Neural progenitor cell (in vitro differentiated cells): ENCODE data around the gene LAYN. TPM values are rescaled to one million over a fixed set of nuclear protein-coding genes. Genes with fewer than 3 reads are reported as not detected.
A peak's percentile ranks its signal among the peaks of the same experiment; 100 is the strongest.

ENCODE experiments used
- DNase-seq: peaks from one replicate; pipeline ENCODE4 v3.0.0-alpha.2; 2016; ENCODE audit warnings: low spot score
- H2AFZ ChIP-seq: fragments of 200-600 bp; sonication (generic); replicated peaks from 2 replicates; pipeline ENCODE4 v1.6.1; 2016; ENCODE audit warnings: antibody characterized with exemption
- H3F3A ChIP-seq: fragments of 200-600 bp; sonication (generic); 2 replicates; pipeline ENCODE4 v1.6.1; 2016; ENCODE audit warnings: antibody characterized with exemption, low read depth
- H3K27ac ChIP-seq: fragments of 200-600 bp; sonication (generic); 2 replicates; pipeline ENCODE4 v1.5.1; 2016; ENCODE audit warnings: mild to moderate bottlenecking
- H3K27me3 ChIP-seq: fragments of 200-600 bp; sonication (generic); 2 replicates; pipeline ENCODE4 v1.6.1; 2016; ENCODE audit warnings: mild to moderate bottlenecking, moderate library complexity
- H3K36me3 ChIP-seq: fragments of 200-600 bp; sonication (generic); 2 replicates; pipeline ENCODE4 v1.5.1; 2016
- H3K4me1 ChIP-seq: fragments of 200-600 bp; sonication (generic); 2 replicates; pipeline ENCODE4 v1.6.1; 2016; ENCODE audit warnings: mixed run types
- H3K4me2 ChIP-seq: fragments of 200-600 bp; sonication (generic); 2 replicates; pipeline ENCODE4 v1.6.1; 2016
- H3K4me3 ChIP-seq: fragments of 200-600 bp; sonication (generic); 2 replicates; pipeline ENCODE4 v1.5.1; 2016
- H3K79me2 ChIP-seq: fragments of 200-600 bp; sonication (generic); 2 replicates; pipeline ENCODE4 v1.6.1; 2016; ENCODE audit warnings: low read depth
- H3K9ac ChIP-seq: fragments of 200-600 bp; sonication (generic); 2 replicates; pipeline ENCODE4 v1.6.1; 2016
- H3K9me3 ChIP-seq: fragments of 200-600 bp; sonication (generic); 2 replicates; pipeline ENCODE4 v1.5.1; 2016; ENCODE audit warnings: low read depth
- H4K20me1 ChIP-seq: fragments of 200-600 bp; sonication (generic); 2 replicates; pipeline ENCODE4 v1.6.1; 2016; ENCODE audit warnings: low read depth
- H3K27ac Mint-ChIP-seq: 3 replicates; pipeline ENCODE4 v1.8.0; 2021; ENCODE audit warnings: mixed read lengths
- H3K27me3 Mint-ChIP-seq: 2 replicates; pipeline ENCODE4 v1.8.0; 2022; ENCODE audit warnings: low read depth, mild to moderate bottlenecking, inconsistent platforms, moderate library complexity, mixed read lengths; ENCODE audit not compliant: insufficient read depth
- H3K36me3 Mint-ChIP-seq: 3 replicates; pipeline ENCODE4 v1.8.0; 2021; ENCODE audit warnings: mixed read lengths
- H3K4me1 Mint-ChIP-seq: 3 replicates; pipeline ENCODE4 v1.8.0; 2021; ENCODE audit warnings: mixed read lengths
- H3K4me3 Mint-ChIP-seq: 3 replicates; pipeline ENCODE4 v1.8.0; 2021; ENCODE audit warnings: mild to moderate bottlenecking, moderate library complexity, mixed read lengths
- H3K9me3 Mint-ChIP-seq: 3 replicates; pipeline ENCODE4 v1.8.0; 2020; ENCODE audit warnings: mixed read lengths
- CTCF ChIP-seq: fragments of 200-600 bp; sonication (generic); IDR thresholded peaks from 2 replicates; pipeline ENCODE4 v1.5.1; 2017; ENCODE audit warnings: antibody characterized with exemption, mild to moderate bottlenecking
- EZH2 ChIP-seq: fragments of 200-600 bp; sonication (generic); IDR thresholded peaks from 2 replicates; pipeline ENCODE4 v1.6.1; 2017; ENCODE audit warnings: antibody characterized with exemption, mild to moderate bottlenecking, moderate library complexity
- EZH2phosphoT487 ChIP-seq: fragments of 200-600 bp; sonication (generic); IDR thresholded peaks from 2 replicates; pipeline ENCODE4 v1.6.1; 2017; ENCODE audit warnings: antibody characterized with exemption
- total RNA-seq: library from RNA; depleted of rRNA; stranded (reverse); fragments of >200 nt; gene quantifications from 2 replicates; pipeline ENCODE4 v1.2.3, GENCODE V29; 2015; ENCODE audit warnings: low replicate concordance

Gene LAYN
- total RNA-seq, 1 donor from 2014 or later: 0.26 TPM

GRCh38 chr11:111531136-111531535 is 9.4 kb upstream of the LAYN start:
- H3K9ac ChIP-seq: no peak overlapping the region
- H3K27me3 ChIP-seq: peaks cover 17% of the 10 kb centered on the region
- no peaks in the 10 kb centered on the region for H3K79me2 ChIP-seq
- no peaks in the 10 kb centered on the region for H3K9me3 ChIP-seq
- no peak overlapping the region for H3K4me3 ChIP-seq
- Mint-ChIP-seq H3K4me3 (no peak overlapping the region), H3K9me3 (no peaks in the 10 kb centered on the region), H3K4me1 (peaks cover 6% of the 10 kb centered on the region), H3K27ac (no peak overlapping the region), H3K27me3 (no peaks in the 10 kb centered on the region), H3K36me3 (no peaks in the 10 kb centered on the region)
- H3K4me1 ChIP-seq: peaks cover 9% of the 10 kb centered on the region
- no peak for TF ChIP-seq CTCF
- TF ChIP-seq EZH2: no peak
- TF ChIP-seq EZH2phosphoT487: no peak
- H3F3A ChIP-seq: no peaks in the 10 kb centered on the region
- no peak overlapping the region for H3K4me2 ChIP-seq
- no peak overlapping the region for H3K27ac ChIP-seq
- H3K36me3 ChIP-seq: no peaks in the 10 kb centered on the region
- no peak for DNase-seq
- H4K20me1 ChIP-seq: no peaks in the 10 kb centered on the region
- no peak overlapping the region for H2AFZ ChIP-seq

GRCh38 chr11:111531687-111532364 is 8.7 kb upstream of the LAYN start:
- Histone ChIP-seq H3K27ac (no peak overlapping the region), H3K4me3 (no peak overlapping the region), H4K20me1 (no peaks in the 10 kb centered on the region), H2AFZ (peak overlapping the region; percentile 1), H3K4me2 (no peak overlapping the region), H3K27me3 (peaks cover 24% of the 10 kb centered on the region), H3K9me3 (no peaks in the 10 kb centered on the region), H3K9ac (no peak overlapping the region), H3K79me2 (no peaks in the 10 kb centered on the region), H3K4me1 (peaks cover 9% of the 10 kb centered on the region), H3K36me3 (no peaks in the 10 kb centered on the region), H3F3A (no peaks in the 10 kb centered on the region)
- Mint-ChIP-seq H3K4me1 (peaks cover 6% of the 10 kb centered on the region), H3K9me3 (no peaks in the 10 kb centered on the region), H3K27me3 (no peaks in the 10 kb centered on the region), H3K36me3 (no peaks in the 10 kb centered on the region), H3K27ac (no peak overlapping the region), H3K4me3 (no peak overlapping the region)
- no peak for DNase-seq
- TF ChIP-seq CTCF: no peak
- TF ChIP-seq EZH2: no peak
- TF ChIP-seq EZH2phosphoT487: no peak

GRCh38 chr11:111532365-111532709 is 8.2 kb upstream of the LAYN start:
- Mint-ChIP-seq H3K4me3 (no peak overlapping the region), H3K4me1 (peaks cover 6% of the 10 kb centered on the region), H3K27ac (no peak overlapping the region), H3K27me3 (peaks cover under 1% of the 10 kb centered on the region), H3K36me3 (no peaks in the 10 kb centered on the region), H3K9me3 (no peaks in the 10 kb centered on the region)
- no peak overlapping the region for H3K9ac ChIP-seq
- DNase-seq: no peak
- H4K20me1 ChIP-seq: no peaks in the 10 kb centered on the region
- TF ChIP-seq CTCF (no peak), EZH2phosphoT487 (no peak), EZH2 (no peak)
- no peaks in the 10 kb centered on the region for H3K36me3 ChIP-seq
- H3K4me2 ChIP-seq: no peak overlapping the region
- H3K27ac ChIP-seq: no peak overlapping the region
- peaks cover 9% of the 10 kb centered on the region for H3K4me1 ChIP-seq
- no peaks in the 10 kb centered on the region for H3K79me2 ChIP-seq
- no peaks in the 10 kb centered on the region for H3K9me3 ChIP-seq
- H3K4me3 ChIP-seq: no peak overlapping the region
- peaks cover 29% of the 10 kb centered on the region for H3K27me3 ChIP-seq
- peak overlapping the region; percentile 1 for H2AFZ ChIP-seq
- H3F3A ChIP-seq: no peaks in the 10 kb centered on the region
